Activated CD8-positive, alpha-beta T cell treated with anti-CD3 and anti-CD28 coated beads for 36 hours (primary cell): ENCODE measurements around the gene EIF4E2. TPM values are rescaled to one million over a fixed set of nuclear protein-coding genes. Genes with fewer than 3 reads are reported as not detected.
"Not testable (repeated sequence)": the region's sequence is repeated elsewhere in the genome, so short reads cannot be mapped to it uniquely, and the experiment has no call there.

Experiments used
- ATAC-seq: fragments of 200-7000 bp; cut with Tn5 transposase; one replicate; pipeline ENCODE4 v1.10.0; 2021; ENCODE audit warnings: mild to moderate bottlenecking, moderate library complexity
- CTCF ChIA-PET: fragments of 350-600 bp; sonication (Branson Sonifier 250); formaldehyde crosslinking; loops from one replicate; lab custom pipeline; 2021; ENCODE audit warnings: antibody characterized with exemption; lab: Charles Lee
- POLR2A ChIA-PET: fragments of 350-600 bp; sonication (Branson Sonifier 250); formaldehyde crosslinking; loops from one replicate; lab custom pipeline; 2021; ENCODE audit warnings: antibody characterized with exemption; lab: Charles Lee
- DNase-seq: peaks from one replicate; pipeline ENCODE4 v3.0.0-alpha.2; 2020
- H3K27ac Mint-ChIP-seq: one replicate; pipeline ENCODE4 v1.8.0; 2021; ENCODE audit warnings: mild to moderate bottlenecking, mixed read lengths
- H3K27me3 Mint-ChIP-seq: one replicate; pipeline ENCODE4 v1.8.0; 2021; ENCODE audit warnings: mixed read lengths
- H3K36me3 Mint-ChIP-seq: one replicate; pipeline ENCODE4 v1.8.0; 2021; ENCODE audit warnings: low read depth, mixed read lengths
- H3K4me1 Mint-ChIP-seq: one replicate; pipeline ENCODE4 v1.8.0; 2021; ENCODE audit warnings: low read depth, mixed read lengths
- H3K4me3 Mint-ChIP-seq: one replicate; pipeline ENCODE4 v1.8.0; 2021; ENCODE audit warnings: mild to moderate bottlenecking, moderate library complexity, mixed read lengths
- H3K9me3 Mint-ChIP-seq: one replicate; pipeline ENCODE4 v1.8.0; 2021; ENCODE audit warnings: mixed read lengths
- CTCF ChIP-seq: fragments of 200-600 bp; IDR thresholded peaks from one replicate; pipeline ENCODE4 v1.8.0; 2022; ENCODE audit warnings: antibody characterized with exemption, mild to moderate bottlenecking
- intact Hi-C: fragments of 100-400 bp; cut with micrococcal nuclease; formaldehyde crosslinking; loops from one replicate; pipeline ENCODE4 v1.10.0; 2022
- total RNA-seq, 2 experiments: library from RNA; stranded (reverse); gene quantifications; one replicate each; pipeline ENCODE4 v1.2.3, GENCODE V29; 2021

EIF4E2 gene
- total RNA-seq, 2 experiments from 2014 or later: 49.2 to 50.4 TPM

GRCh38 chr2:232529806-232530547, 20.5 kb upstream of the EIF4E2 start:
- no peak for TF ChIP-seq CTCF
- ChIA-PET POLR2A (interaction anchor here (0.6 kb wide), 1 partner anchor 48 kb away, joined by 3 read pairs; no protein-coding TSS in a partner anchor), CTCF (interaction anchor here (1.6 kb wide), 1 partner anchor 83 kb away, joined by 4 read pairs; no protein-coding TSS in a partner anchor)
- ATAC-seq (no peak), DNase-seq (no peak)
- Mint-ChIP-seq H3K4me3 (no peak overlapping the region), H3K36me3 (no peaks in the 10 kb centered on the region), H3K27me3 (peaks cover 15% of the 10 kb centered on the region), H3K27ac (no peak overlapping the region), H3K4me1 (peaks cover 8% of the 10 kb centered on the region), H3K9me3 (no peaks in the 10 kb centered on the region)
- intact Hi-C loops: no loop called here

- no peak for ATAC-seq
- intact Hi-C loops: no loop called here
- H3K27me3 Mint-ChIP-seq: peaks cover 17% of the 10 kb centered on the region
- no peak overlapping the region for H3K4me3 Mint-ChIP-seq
- DNase-seq: no peak
- no peaks in the 10 kb centered on the region for H3K36me3 Mint-ChIP-seq
- no peak overlapping the region for H3K27ac Mint-ChIP-seq
- TF ChIP-seq CTCF: no peak
- ChIA-PET POLR2A (interaction anchor here (0.5 to 1.5 kb wide), 2 partner anchors 9 to 18 kb away, joined by 3 to 6 read pairs; partner anchors contain the start of gene CHRNG), CTCF (interaction anchor here (1.3 to 1.6 kb wide), 2 partner anchors 9 to 84 kb away, joined by 4 to 7 read pairs; no protein-coding TSS in a partner anchor)
- no peaks in the 10 kb centered on the region for H3K9me3 Mint-ChIP-seq
- peaks cover 8% of the 10 kb centered on the region for H3K4me1 Mint-ChIP-seq
Observed at GRCh38 chr2:232530626-232531260, 19.7 kb upstream of the EIF4E2 start.

- no peak overlapping the region for H3K27ac Mint-ChIP-seq
- intact Hi-C loops: no loop called here
- TF ChIP-seq CTCF: no peak
- no peak for DNase-seq
- CTCF ChIA-PET: interaction anchor here (1.2 kb wide), 1 partner anchor 9 kb away, joined by 3 read pairs; no protein-coding TSS in a partner anchor
- H3K27me3 Mint-ChIP-seq: peaks cover 16% of the 10 kb centered on the region
- ATAC-seq: no peak
- no peaks in the 10 kb centered on the region for H3K36me3 Mint-ChIP-seq
- POLR2A ChIA-PET: interaction anchor here (0.6 kb wide), 1 partner anchor 795 kb away, joined by 3 read pairs; no protein-coding TSS in a partner anchor
- H3K4me3 Mint-ChIP-seq: no peak overlapping the region
- H3K9me3 Mint-ChIP-seq: peaks cover 2% of the 10 kb centered on the region
- H3K4me1 Mint-ChIP-seq: peaks cover 8% of the 10 kb centered on the region
Observed at GRCh38 chr2:232532419-232532818, 18.1 kb upstream of the EIF4E2 start.

GRCh38 chr2:232532821-232533220, 17.7 kb upstream of the EIF4E2 start:
- H3K4me1 Mint-ChIP-seq, H3K27ac Mint-ChIP-seq, intact Hi-C loops, H3K9me3 Mint-ChIP-seq, CTCF ChIA-PET, DNase-seq, H3K4me3 Mint-ChIP-seq, ATAC-seq, H3K36me3 Mint-ChIP-seq: not testable (repeated sequence)
- peaks cover 15% of the 10 kb centered on the region for H3K27me3 Mint-ChIP-seq
- POLR2A ChIA-PET: interaction anchor here (0.6 kb wide), 1 partner anchor 795 kb away, joined by 3 read pairs; no protein-coding TSS in a partner anchor

- intact Hi-C loops: no loop called here
- POLR2A ChIA-PET: interaction anchor here (1.1 to 1.4 kb wide), 2 partner anchors 11 to 17 kb away, joined by 3 to 4 read pairs; partner anchors contain the start of genes EIF4E2 and TIGD1
- ATAC-seq: no peak
- H3K9me3 Mint-ChIP-seq: peaks cover 2% of the 10 kb centered on the region
- H3K27ac Mint-ChIP-seq: no peak overlapping the region
- no peak for DNase-seq
- H3K27me3 Mint-ChIP-seq: peaks cover 6% of the 10 kb centered on the region
- H3K4me1 Mint-ChIP-seq: peaks cover 4% of the 10 kb centered on the region
- no peak overlapping the region for H3K4me3 Mint-ChIP-seq
- no peak for TF ChIP-seq CTCF
- CTCF ChIA-PET: no interaction called here
- H3K36me3 Mint-ChIP-seq: no peaks in the 10 kb centered on the region
Observed at GRCh38 chr2:232533944-232534710, 16.4 kb upstream of the EIF4E2 start.
